Calu3 (cell line): ENCODE measurements around the gene IFITM5. TPM values are rescaled to one million over a fixed set of nuclear protein-coding genes. Genes with fewer than 3 reads are reported as not detected.

Experiments used
- BruUV-seq: library from RNA; stranded (reverse); fragments of 400-500 nt; replicated peaks from 2 replicates; lab custom pipeline; 2021; lab: Mats Ljungman, UMichigan
- CTCF ChIA-PET: fragments of 300-600 bp; sonication (Branson Sonifier 250); formaldehyde crosslinking; loops from one replicate; lab custom pipeline; 2022; ENCODE audit warnings: antibody characterized with exemption; lab: Charles Lee
- DNase-seq: peaks from one replicate; pipeline ENCODE4 v3.0.0; 2022
- H3K27ac Mint-ChIP-seq: one replicate; pipeline ENCODE4 v1.8.0; 2022; ENCODE audit warnings: mixed read lengths; ENCODE audit not compliant: unreplicated experiment
- H3K27me3 Mint-ChIP-seq: one replicate; pipeline ENCODE4 v1.8.0; 2022; ENCODE audit warnings: mixed read lengths; ENCODE audit not compliant: unreplicated experiment
- H3K36me3 Mint-ChIP-seq: one replicate; pipeline ENCODE4 v1.8.0; 2022; ENCODE audit warnings: mild to moderate bottlenecking, moderate library complexity, mixed read lengths; ENCODE audit not compliant: insufficient read depth, unreplicated experiment
- H3K4me1 Mint-ChIP-seq: one replicate; pipeline ENCODE4 v1.8.0; 2022; ENCODE audit warnings: mild to moderate bottlenecking, low read depth, mixed read lengths; ENCODE audit not compliant: unreplicated experiment
- H3K4me3 Mint-ChIP-seq: one replicate; pipeline ENCODE4 v1.8.0; 2022; ENCODE audit warnings: mild to moderate bottlenecking, low read depth, moderate library complexity, mixed read lengths; ENCODE audit not compliant: unreplicated experiment
- H3K9me3 Mint-ChIP-seq: one replicate; pipeline ENCODE4 v1.8.0; 2022; ENCODE audit warnings: low read depth, mixed read lengths; ENCODE audit not compliant: unreplicated experiment
- CTCF ChIP-seq: fragments of 200-600 bp; IDR thresholded peaks from one replicate; pipeline ENCODE4 v1.8.0; 2022; ENCODE audit warnings: antibody characterized with exemption; ENCODE audit not compliant: unreplicated experiment
- intact Hi-C: fragments of 100-400 bp; cut with micrococcal nuclease; formaldehyde crosslinking; loops from one replicate; pipeline ENCODE4 v1.10.0; 2022; ENCODE audit not compliant: unreplicated experiment
- total RNA-seq: library from RNA; stranded (reverse); gene quantifications from 2 replicates; pipeline ENCODE4 v1.2.3, GENCODE V29; 2022

The IFITM5 gene
- total RNA-seq, 1 experiment from 2014 or later: not detected

GRCh38 chr11:303363-303762 lies 4.0 kb upstream of the IFITM5 start:
- CTCF ChIA-PET: no interaction called here

GRCh38 chr11:299951-300735 lies 817 bp upstream of the IFITM5 start:
- DNase-seq: no peak
- TF ChIP-seq CTCF: no peak
- Mint-ChIP-seq H3K27me3 (peaks cover 56% of the 10 kb centered on the region), H3K4me1 (peaks cover 20% of the 10 kb centered on the region), H3K36me3 (no peaks in the 10 kb centered on the region), H3K27ac (no peak overlapping the region), H3K9me3 (no peaks in the 10 kb centered on the region), H3K4me3 (no peak overlapping the region)
- intact Hi-C loops: loop anchor here (10.0 kb wide), 1 partner anchor 55 kb away; no protein-coding TSS in a partner anchor
- BruUV-seq: no TSS peak
- CTCF ChIA-PET: interaction anchor here (1.1 kb wide), 1 partner anchor 10 kb away, joined by 3 read pairs; no protein-coding TSS in a partner anchor

More at GRCh38 chr11:303363-303762, 4.0 kb upstream of the IFITM5 start:
- no peak for DNase-seq
- no TSS peak for BruUV-seq
- intact Hi-C loops: loop anchor here (10.0 kb wide), 1 partner anchor 51 kb away; no protein-coding TSS in a partner anchor
- no peaks in the 10 kb centered on the region for H3K36me3 Mint-ChIP-seq
- peak overlapping the region; percentile 17 for H3K4me3 Mint-ChIP-seq
- H3K4me1 Mint-ChIP-seq: peaks cover 27% of the 10 kb centered on the region
- no peak for TF ChIP-seq CTCF
- H3K27ac Mint-ChIP-seq: no peak overlapping the region
- H3K9me3 Mint-ChIP-seq: no peaks in the 10 kb centered on the region
- H3K27me3 Mint-ChIP-seq: peaks cover 31% of the 10 kb centered on the region

GRCh38 chr11:298406-299065 lies 790 bp downstream of the IFITM5 start:
- H3K36me3 Mint-ChIP-seq: no peaks in the 10 kb centered on the region
- H3K4me1 Mint-ChIP-seq: peaks cover 20% of the 10 kb centered on the region
- no peak overlapping the region for H3K4me3 Mint-ChIP-seq
- BruUV-seq: no TSS peak
- no peak for TF ChIP-seq CTCF
- no peak overlapping the region for H3K27ac Mint-ChIP-seq
- CTCF ChIA-PET: no interaction called here
- intact Hi-C loops: no loop called here
- DNase-seq: no peak
- no peaks in the 10 kb centered on the region for H3K9me3 Mint-ChIP-seq
- peaks cover 60% of the 10 kb centered on the region for H3K27me3 Mint-ChIP-seq

- H3K27me3 Mint-ChIP-seq: peaks cover 60% of the 10 kb centered on the region
- no peak for DNase-seq
These were observed 1.5 kb downstream of the IFITM5 start for GRCh38 chr11:297586-298405.

More at GRCh38 chr11:297586-298405, 1.5 kb downstream of the IFITM5 start:
- Mint-ChIP-seq H3K9me3 (no peaks in the 10 kb centered on the region), H3K4me1 (peaks cover 16% of the 10 kb centered on the region), H3K27ac (no peak overlapping the region), H3K4me3 (no peak overlapping the region), H3K36me3 (no peaks in the 10 kb centered on the region)
- CTCF ChIA-PET: no interaction called here
- TF ChIP-seq CTCF: no peak
- BruUV-seq: no TSS peak
- intact Hi-C loops: no loop called here
